ENCODE results near the gene CMC4.
A peak's percentile ranks its signal among the peaks of the same experiment; 100 is the strongest.

CMC4 gene

GRCh38 chrX:155053656-155054055, 17.3 kb downstream of the CMC4 start:
- no peak for DNase-seq (ENCODE audit: low read depth)

- DNase-seq (ENCODE audit: low read depth), result no peak
Measured at GRCh38 chrX:155052738-155053498, 18.0 kb downstream of the CMC4 start.

- no peak for DNase-seq (ENCODE audit: low read depth)
Measured at GRCh38 chrX:155048977-155049619, 21.8 kb downstream of the CMC4 start.

- DNase-seq (ENCODE audit: low read depth), result no peak
Measured at GRCh38 chrX:155046811-155047528, 24.0 kb downstream of the CMC4 start.

GRCh38 chrX:155046129-155046810, 24.7 kb downstream of the CMC4 start:
- DNase-seq (ENCODE audit: low read depth), result no peak

GRCh38 chrX:155035688-155036087, 35.2 kb downstream of the CMC4 start:
- no peak for DNase-seq (ENCODE audit: low read depth)

GRCh38 chrX:155031657-155032056, 39.3 kb downstream of the CMC4 start:
- no peak for DNase-seq (ENCODE audit: low read depth)

- DNase-seq (ENCODE audit: low read depth), result no peak
Measured at GRCh38 chrX:155028877-155029291, 42.1 kb downstream of the CMC4 start.

- DNase-seq (ENCODE audit: low read depth), result no peak
Measured at GRCh38 chrX:155028129-155028528, 42.8 kb downstream of the CMC4 start.

GRCh38 chrX:155027509-155028066, 43.3 kb downstream of the CMC4 start:
- DNase-seq (ENCODE audit: low read depth), result no peak

GRCh38 chrX:155026727-155027508, 44.0 kb downstream of the CMC4 start, which contains the start of gene FUNDC2:
Gene FUNDC2 (plus strand): TSS chrX:155026844. CDS start chrX:155026939, 95 bp downstream.
- peak; percentile 76 for DNase-seq (ENCODE audit: low read depth)

- no peak for DNase-seq (ENCODE audit: low read depth)
Measured at GRCh38 chrX:155026420-155026726, 44.6 kb downstream of the CMC4 start.

GRCh38 chrX:155023907-155024833, 46.8 kb downstream of the CMC4 start:
- DNase-seq (ENCODE audit: low read depth), result no peak

GRCh38 chrX:155022585-155022984, 48.4 kb downstream of the CMC4 start, which contains the start of gene F8:
Gene F8 (minus strand): TSS chrX:155022723. CDS start chrX:155022552, 171 bp downstream.
- DNase-seq (ENCODE audit: low read depth), result no peak

- no peak for DNase-seq (ENCODE audit: low read depth)
Measured at GRCh38 chrX:155020591-155020990, 50.3 kb downstream of the CMC4 start.

Data from HS-27A (cell line).